Right lobe of liver (tissue), 4 donors: ENCODE results near the gene RGS1.

Experiments
- POLR2A ChIP-seq: fragments of 450-650 bp; IDR thresholded peaks from one replicate; pipeline ENCODE4 v1.6.1; 2017; ENCODE audit warnings: antibody characterized with exemption, mild to moderate bottlenecking
- TF ChIP-seq, protein P1 (sequence below), 4 donors: fragments of 200-600 bp in 3 of 4; fragments of 450-650 bp in 1 of 4; IDR thresholded peaks; one replicate each; pipeline versions ENCODE4 v1.5.1 to v1.8.0; 2016 to 2022; ENCODE audit warnings: antibody characterized with exemption in 4 of 4, mild to moderate bottlenecking in 2 of 4
- donor health status: DM: no; HTN: no; CAD: no.
- donor health status: DM: no; HTN: no; CAD: no.
- donor health status: DM: no; HTN: yes; CAD: no.

GRCh38 chr1:192600275-192600674, 24.7 kb downstream of the RGS1 start:
- TF ChIP-seq, protein P1, sequence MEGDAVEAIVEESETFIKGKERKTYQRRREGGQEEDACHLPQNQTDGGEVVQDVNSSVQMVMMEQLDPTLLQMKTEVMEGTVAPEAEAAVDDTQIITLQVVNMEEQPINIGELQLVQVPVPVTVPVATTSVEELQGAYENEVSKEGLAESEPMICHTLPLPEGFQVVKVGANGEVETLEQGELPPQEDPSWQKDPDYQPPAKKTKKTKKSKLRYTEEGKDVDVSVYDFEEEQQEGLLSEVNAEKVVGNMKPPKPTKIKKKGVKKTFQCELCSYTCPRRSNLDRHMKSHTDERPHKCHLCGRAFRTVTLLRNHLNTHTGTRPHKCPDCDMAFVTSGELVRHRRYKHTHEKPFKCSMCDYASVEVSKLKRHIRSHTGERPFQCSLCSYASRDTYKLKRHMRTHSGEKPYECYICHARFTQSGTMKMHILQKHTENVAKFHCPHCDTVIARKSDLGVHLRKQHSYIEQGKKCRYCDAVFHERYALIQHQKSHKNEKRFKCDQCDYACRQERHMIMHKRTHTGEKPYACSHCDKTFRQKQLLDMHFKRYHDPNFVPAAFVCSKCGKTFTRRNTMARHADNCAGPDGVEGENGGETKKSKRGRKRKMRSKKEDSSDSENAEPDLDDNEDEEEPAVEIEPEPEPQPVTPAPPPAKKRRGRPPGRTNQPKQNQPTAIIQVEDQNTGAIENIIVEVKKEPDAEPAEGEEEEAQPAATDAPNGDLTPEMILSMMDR (IDR thresholded peaks at IDR 0.05) = no peak
- no peak for TF ChIP-seq POLR2A
